ENCODE data around the gene YIPF2.
"Not testable (repeated sequence)": the region's sequence is repeated elsewhere in the genome, so short reads cannot be mapped to it uniquely, and the experiment has no call there.

YIPF2 gene

DNA sequence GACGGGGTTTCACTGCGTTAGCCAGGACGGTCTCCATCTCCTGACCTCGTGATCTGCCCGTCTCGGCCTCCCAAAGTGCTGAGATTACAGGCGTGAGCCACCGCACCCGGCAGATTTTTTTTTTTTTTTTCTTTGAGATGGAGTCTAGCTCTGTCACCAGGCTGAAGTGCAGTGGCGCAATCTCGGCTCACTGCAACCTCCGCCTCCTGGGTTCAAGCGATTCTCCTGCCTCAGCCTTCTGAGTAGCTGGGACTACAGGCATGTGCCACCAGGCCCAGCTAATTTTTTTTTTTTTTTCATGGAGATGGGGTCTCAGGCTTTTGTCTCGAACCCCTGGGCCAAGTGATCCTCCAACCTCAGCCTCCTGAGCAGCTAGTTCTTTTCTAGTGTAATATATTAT, 13.2 kb upstream of the YIPF2 start:
- not testable (repeated sequence) for DNase-seq (ENCODE audit: low read depth in 2 of 2)

DNA sequence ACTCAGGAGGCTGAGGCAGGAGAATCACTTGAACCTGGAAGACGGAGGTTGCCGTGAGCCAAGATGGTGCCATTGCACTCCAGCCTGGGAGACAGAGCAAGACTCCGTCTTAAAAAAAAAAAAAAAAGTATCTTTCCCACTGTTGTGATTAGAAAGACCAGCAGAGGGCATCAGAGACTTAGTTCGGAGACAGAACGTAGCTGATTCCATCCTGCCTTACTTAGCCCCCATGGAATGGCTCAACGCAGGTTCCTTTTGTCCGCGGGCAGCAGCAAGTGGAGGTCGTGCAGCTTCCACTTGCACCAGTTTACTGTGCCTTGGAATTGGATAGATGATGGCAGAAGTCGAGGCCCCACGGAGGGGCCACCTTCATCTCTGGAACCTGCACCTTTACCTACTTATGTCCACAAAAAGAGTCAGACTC, 8.2 kb upstream of the YIPF2 start:
- DNase-seq (ENCODE audit: low read depth in 2 of 2), result no peak

DNA sequence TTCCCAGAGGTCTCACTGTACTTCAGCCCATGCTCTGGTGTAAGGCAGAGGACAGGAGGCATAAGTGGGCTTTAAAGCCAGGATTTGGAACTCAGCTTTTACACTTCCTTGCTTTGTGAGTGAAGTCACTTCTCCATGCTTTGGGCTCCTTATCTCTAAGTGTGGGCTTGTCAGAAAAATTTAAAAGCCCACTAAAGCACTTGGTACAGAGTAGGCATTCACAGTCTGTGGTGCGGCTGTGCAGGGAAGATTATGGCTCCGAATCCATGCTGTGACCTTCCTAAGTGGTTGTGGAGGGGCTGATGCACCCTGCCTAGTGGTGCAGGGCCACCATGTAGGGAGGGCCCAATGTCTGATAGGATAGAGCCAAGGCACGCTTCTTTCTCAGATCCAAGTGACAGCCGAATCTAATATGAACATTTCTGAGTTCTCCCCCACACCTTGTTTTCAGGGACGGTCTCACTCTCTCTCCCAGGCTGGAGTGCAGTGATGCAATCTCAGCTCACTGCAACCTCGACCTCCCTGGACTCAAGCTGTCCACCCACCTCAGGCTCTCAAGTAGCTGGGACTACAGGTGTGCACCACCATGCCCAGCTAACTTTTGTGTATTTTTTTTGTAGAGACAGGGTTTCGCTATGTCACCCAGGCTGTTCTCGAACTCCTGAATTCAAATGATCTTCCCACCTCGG, 7.1 kb upstream of the YIPF2 start:
- no peak for DNase-seq (ENCODE audit: low read depth in 2 of 2)

DNA sequence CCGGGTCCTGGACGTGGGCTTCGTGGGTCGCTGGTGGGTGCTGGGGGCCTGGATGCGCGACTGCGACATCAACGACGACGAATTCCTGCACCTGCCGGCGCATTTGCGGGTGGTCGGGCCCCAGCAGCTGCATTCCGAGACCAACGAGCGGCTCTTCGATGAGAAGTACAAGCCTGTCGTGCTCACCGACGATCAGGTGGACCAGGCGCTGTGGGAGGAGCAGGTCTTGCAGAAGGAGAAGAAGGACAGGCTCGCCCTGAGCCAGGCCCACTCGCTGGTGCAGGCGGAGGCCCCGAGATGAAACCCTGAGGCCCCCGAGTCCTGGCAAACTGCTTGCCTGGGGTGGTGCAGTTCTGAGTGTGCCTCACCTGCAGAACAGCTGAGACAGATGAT, 959 bp upstream of the YIPF2 start:
- no peak for DNase-seq (ENCODE audit: low read depth in 2 of 2)

DNA sequence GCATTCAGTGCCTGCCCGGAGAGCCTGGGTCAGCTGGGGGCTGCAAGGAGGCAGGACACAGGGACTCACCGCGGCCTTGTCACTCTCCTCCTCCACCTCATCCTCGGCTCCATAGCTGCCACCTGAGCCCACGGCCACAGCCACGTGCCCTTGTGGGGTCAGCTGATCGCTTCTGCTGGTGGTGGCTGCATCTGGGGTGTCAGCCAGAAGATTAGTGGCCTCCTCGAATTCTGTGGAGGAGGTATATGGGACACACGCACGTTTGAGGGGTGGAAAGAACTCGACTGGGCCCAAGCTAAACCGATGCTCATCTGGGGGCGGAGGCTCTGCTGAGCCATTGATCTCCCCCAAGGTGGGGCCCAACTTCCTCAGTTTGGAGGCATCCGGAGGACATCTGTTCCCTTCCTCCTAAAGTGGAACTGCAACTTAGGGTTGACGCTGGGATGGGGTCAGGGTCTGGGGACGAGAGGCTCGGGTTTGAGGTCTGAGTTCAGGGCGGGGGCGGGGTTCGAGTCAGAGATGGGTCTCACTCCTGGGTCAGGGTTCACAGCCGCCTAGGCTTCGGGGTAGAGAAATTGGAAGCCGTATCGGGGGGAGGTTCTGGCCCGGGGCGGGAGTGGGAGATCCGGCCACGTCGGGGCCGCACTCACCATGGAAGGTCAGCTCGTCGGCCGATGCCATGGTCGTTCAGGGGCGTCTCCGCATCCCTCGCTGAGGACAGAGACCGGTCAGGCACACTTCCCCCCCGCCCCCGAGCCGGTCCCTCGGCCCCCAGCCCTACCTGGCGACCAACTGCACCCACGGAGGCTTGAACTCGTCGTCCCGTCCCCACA, 493 bp downstream of the YIPF2 start:
- DNase-seq (ENCODE audit: low read depth in 2 of 2), result no peak

DNA sequence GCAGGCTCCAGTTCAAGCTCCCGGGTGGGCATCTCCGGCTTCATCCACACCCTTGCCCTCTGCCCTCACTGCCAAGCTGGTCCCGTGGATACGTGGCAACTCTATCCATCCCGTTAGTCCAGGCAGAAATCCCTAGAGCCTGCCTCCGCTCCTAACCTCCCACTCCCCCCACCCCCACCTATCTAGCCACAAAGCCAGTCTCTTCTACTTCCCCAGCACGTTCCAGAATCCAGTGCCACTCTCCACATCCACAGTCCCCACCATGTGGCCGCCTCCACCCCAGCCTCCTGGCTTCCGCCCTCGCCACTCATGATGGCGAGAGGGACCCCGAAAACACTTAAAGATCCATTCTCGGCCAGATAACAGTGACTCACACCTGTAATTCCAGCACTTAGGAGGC, 3.8 kb downstream of the YIPF2 start:
- no peak for DNase-seq (ENCODE audit: low read depth in 2 of 2)

DNA sequence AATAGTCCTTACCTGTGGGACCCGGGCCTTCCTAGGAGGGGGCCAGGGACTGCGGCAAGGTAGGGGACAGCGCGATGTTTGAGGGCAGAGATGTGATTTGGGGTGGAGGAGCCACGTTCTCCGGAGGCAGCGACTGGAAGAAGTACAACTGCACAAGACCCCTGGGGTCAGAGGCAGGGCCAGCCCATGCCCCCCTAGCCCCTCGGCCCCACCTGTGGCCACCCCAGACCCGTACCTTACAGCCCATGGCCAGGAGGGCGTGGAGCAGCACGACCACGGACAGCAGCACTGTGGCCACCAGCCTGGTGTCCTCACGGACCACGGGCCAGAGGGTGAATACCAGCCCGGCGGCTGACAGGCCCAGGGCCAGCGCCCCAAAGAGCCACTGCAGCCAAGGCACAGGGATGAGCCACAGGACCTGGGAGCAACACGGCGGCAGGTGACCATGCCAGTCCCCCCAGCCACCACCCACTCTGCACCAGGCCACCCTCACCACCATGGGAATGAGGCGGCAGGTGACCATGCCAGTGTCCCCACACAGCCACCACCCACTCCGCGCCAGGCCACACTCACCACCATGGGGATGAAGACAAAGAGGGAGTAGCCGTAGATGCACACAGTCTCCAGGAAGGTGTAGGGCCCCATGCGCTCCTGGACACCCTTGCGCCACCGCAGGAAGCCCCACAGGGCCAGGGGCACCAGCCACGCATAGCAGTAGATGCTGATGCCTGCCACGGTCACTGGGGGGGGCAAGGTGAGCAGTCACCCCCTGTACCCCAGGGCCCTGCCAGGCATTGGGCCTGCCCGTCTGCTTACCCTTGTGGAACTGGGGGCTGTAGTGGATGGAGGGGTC, 5.0 kb downstream of the YIPF2 start:
- DNase-seq (ENCODE audit: low read depth in 2 of 2), result no peak

DNA sequence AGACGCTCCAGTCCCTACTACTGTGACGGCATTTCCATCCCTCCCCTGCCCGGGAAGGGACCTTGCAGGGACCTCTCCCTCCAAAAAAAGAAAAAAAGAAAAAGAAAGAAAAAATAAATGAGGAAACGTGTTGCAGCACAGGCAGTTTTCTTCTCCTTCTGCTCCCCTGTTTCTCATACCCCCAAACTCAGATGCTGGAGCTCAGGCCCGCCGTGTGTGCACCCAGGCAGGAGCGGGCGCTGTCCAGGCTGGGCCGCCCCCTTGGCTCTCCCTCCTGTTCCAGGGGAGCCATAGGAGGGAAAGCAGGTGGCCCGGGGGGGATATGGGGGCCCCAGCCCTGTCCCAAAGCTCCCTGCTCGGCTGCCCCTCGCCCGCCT, 5.8 kb downstream of the YIPF2 start:
- DNase-seq (ENCODE audit: low read depth in 2 of 2), result no peak

DNA sequence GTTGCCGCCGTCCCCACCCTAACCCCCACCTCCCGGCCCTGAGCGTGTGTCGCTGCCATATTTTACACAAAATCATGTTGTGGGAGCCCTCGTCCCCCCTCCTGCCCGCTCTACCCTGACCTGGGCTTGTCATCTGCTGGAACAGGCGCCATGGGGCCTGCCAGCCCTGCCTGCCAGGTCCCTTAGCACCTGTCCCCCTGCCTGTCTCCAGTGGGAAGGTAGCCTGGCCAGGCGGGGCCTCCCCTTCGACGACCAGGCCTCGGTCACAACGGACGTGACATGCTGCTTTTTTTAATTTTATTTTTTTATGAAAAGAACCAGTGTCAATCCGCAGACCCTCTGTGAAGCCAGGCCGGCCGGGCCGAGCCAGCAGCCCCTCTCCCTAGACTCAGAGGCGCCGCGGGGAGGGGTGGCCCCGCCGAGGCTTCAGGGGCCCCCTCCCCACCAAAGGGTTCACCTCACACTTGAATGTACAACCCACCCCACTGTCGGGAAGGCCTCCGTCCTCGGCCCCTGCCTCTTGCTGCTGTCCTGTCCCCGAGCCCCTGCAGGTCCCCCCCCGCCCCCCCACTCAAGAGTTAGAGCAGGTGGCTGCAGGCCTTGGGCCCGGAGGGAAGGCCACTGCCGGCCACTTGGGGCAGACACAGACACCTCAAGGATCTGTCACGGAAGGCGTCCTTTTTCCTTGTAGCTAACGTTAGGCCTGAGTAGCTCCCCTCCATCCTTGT, 6.4 kb downstream of the YIPF2 start:
- DNase-seq (ENCODE audit: low read depth in 2 of 2), result no peak

DNA sequence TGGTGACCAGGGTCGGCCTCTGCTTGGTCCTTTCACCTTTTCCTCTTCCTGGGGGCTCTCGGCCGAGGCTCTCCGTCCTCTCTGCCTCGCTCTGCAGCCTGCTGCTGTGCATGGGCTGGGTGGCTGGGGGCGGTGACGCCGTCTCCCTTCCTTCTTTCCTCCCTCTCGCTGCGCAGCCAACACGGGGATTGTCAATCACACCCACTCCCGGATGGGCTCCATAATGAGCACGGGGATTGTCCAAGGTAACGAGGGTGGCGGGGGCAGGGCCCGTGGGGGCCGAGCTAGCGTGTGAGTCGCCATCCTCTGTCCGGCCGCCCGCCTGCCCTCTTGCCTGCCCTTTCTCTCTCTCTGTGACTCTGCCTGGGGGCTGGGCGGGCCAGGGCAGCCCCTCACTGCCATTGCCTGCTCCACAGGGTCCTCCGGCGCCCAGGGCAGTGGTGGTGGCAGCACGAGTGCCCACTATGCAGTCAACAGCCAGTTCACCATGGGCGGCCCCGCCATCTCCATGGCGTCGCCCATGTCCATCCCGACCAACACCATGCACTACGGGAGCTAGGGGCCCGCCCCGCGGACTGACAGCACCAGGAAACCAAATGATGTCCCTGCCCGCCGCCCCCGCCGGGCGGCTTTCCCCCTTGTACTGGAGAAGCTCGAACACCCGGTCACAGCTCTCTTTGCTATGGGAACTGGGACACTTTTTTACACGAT, 7.1 kb downstream of the YIPF2 start:
- DNase-seq (ENCODE audit: low read depth in 2 of 2), result no peak

DNA sequence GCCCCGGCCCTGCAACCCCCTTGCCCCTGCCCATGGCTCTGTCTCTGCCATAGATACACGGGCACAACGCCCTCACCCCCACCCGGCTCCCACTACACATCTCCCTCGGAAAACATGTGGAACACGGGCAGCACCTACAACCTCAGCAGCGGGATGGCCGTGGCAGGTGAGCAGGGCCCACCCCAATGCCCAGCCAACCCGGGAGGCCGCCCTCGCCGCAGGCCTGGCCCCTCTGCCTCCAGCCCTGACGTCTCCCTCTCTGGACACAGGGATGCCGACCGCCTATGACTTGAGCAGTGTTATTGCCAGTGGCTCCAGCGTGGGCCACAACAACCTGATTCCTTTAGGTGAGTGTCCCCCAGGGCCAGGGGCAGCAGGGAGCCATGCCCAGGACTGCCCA, 7.7 kb downstream of the YIPF2 start:
- no peak for DNase-seq (ENCODE audit: low read depth in 2 of 2)

DNA sequence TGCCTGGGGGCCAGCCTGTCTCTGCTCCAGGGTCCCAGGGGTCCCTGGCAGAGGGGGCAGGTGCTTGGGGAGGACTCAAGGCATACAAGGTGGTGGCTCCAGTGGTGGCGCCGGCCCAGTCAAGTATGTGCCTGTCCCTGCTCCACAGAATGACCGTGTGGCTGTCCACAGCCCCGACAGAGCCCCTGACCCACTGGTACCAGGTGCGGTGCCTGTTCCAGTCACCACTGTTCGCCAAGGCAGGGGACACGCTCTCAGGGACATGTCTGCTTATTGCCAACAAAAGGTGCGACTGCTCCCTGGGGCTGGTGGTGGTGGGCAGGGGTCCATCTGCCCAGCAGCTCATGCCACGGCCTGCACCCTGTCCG, 8.2 kb downstream of the YIPF2 start:
- no peak for DNase-seq (ENCODE audit: low read depth in 2 of 2)

DNA sequence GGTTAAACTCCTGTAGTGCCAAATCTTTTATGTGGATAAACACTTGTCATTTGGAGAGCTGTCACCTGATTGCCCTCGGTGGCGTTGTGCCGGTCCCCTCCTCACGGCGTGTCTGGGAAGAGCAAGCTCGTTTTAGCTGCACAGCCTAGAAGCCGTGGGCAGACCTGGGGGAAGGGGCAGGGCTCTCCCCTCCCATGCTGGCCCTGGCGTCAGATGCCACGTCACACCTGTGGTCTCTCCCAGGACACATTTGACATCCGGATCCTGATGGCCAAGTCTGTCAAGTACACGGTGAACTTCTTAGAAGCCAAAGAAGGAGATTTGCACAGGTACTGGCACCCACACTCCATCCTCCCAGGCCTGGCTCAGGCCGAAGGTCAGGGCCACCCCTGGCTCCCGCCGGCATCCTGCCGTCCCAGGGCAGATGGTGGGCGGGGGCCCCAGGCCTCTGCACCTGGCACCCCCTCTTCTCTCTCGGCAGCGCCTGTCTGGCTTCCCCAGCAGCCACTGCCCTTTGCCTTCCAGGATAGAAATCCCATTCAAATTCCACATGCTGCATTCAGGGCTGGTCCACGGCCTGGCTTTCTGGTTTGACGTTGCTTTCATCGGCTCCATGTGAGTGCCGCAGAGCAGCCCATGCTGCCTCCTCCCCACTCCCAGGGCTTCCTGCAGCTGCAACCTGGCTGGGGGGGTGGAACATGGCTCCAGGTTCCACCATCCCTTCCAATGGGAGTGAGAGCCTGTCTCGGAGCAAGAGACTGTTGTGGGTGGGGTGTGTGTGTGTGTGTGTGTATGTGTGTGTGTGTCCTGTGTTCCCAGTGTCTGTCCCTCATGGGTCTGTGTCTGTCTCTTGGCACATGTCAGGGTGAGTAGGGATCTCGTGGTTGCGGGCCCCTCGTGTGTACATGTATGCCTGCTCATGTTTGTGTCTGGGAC, 8.8 kb downstream of the YIPF2 start:
- DNase-seq (ENCODE audit: low read depth in 2 of 2), result no peak

DNA sequence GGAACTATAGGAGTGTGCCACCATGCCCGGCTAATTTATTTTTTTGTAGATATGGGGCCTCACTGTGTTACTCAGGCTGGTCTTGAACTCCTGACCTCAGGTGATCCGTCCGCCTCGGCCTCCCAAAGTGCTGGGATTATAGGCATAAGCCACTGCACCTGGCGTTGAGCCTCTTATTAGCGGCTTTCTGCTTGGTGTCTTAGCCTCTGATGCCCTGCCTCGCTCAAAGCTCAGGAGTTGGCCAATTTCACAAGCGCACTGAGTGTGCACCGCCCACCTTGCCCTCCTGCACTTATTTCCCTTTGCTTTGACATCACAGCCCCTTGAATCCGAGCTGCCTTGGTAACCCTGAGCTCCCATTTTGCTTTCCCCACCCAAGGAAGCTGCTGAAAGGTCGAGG, 10.1 kb downstream of the YIPF2 start:
- DNase-seq (ENCODE audit: low read depth in 2 of 2), result no peak

DNA sequence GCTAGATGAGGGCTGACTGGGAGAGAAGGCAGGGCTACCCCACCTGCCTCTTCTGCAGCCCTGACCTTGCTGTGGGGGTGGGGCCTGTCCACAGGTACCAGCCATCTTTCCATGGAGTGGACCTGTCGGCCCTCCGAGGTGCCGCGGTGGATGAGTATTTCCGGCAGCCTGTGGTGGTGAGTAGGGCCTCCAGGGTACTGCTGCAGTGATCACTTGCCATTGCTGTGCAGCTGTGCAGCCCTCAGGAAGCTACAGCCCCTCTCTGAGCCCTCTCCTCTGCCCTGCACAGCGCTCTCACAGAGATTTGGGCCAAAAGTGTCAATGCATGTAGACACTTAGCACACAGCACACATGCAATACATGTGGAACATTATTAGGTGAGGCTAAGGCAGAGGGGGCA, 11.8 kb downstream of the YIPF2 start:
- no peak for DNase-seq (ENCODE audit: low read depth in 2 of 2)

DNA sequence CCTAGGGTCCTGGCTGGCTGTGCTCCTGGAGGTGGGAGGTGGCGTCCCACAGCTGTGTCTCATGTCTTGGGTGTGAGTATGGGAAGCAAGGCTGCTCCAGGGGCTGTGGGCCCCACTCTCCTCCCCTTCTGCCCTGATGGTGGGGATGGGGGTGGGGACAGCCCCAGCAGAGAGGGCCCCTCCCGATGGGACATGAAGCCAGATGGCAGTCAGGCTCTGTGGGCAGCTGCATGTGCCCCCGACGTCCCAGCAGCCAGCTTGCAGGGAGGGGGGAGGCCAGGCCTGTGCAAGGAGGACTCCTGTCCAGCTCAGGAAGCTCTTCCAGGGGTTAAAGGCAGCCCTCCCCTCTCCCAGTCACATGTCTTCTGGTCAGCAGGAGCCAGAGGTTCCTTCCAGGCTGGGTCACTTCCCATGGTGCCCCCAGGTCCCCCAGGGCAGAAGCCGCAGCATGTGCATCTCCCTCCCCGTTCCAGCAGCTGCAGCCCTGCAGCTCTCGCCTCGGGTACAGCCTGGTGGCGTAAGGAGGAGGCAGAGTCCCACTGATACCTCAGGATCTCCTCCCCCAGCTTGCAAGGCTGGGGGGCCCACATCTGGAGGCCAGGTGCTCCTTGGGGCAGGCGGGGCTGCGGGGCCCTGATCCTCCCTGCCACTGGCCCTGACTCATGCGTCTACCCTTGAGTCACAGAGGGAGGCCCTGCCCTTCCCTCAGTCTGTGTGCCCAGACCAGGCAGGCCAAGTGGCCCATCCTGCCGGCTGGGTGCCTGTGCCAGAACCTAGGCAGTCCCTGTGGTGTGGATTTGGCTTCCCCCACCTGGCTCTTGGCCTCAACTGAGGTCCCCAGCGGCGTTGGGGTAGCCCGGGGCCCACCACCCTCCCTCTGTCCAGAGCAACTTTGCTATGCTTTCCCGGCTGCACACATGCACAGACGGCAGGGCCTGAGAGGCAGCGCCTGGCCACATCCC, 13.0 kb downstream of the YIPF2 start:
- DNase-seq (ENCODE audit: low read depth in 2 of 2), result no peak

DNA sequence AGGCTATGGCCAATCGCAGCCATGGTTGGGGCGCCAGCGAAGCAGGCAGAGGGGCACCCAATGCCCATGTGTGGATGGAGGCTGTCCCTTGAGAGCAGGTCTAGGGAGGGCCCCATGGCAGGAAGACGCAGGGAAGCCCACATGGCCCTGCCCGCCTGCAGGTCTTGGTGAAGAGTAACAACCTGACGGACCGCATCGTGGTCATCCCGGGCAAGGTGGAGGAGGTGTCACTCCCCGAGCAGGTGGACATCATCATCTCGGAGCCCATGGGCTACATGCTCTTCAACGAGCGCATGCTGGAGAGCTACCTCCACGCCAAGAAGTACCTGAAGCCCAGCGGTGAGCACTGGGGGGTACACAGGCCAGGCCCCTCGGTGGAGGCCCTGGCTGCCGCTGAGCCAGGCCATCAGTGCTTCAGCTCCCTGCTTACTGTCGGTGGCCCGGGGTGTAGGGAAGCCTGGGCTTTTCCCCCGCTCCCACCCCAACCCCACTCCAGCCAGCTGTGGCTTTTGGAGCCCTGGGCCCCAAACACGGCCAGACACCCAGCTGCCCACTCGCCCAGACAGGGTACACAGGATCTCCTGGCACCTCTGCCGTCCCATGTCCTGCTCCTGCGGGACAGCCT, 14.6 kb downstream of the YIPF2 start:
- no peak for DNase-seq (ENCODE audit: low read depth in 2 of 2)

DNA sequence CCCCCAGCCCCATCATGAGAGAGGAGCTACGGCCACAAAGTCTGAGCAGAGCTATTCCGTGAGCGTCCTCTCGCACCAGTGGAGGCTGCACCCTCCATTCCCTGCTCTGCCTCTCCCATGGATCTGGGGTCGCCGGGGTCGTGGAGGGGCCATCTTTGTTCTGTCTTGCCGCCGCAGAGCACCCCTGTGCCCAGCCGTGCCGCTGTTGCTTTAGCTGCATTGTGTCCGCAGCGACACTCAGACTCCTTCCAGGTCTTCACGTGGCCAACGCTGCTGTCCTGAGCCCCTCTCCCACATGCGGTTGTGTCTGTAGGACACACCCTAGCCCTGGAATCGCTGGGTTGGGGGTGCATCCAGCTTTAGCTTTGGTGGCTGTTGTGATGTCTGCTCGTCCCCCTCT, 15.8 kb downstream of the YIPF2 start:
- no peak for DNase-seq (ENCODE audit: low read depth in 2 of 2)

Measured in stimulated activated CD8-positive, alpha-beta memory T cell treated with anti-CD3 and anti-CD28 coated beads, Interleukin-15, amount 100 ng/mL, for 4 hours (primary cell).